OCI-LY7 (cell line): Measurements from ENCODE around the gene REC114.

Experiments
- EZH2phosphoT487 ChIP-seq: fragments of 200-600 bp; sonication (generic); IDR thresholded peaks from 2 replicates; pipeline ENCODE4 v1.6.1; 2018; ENCODE audit warnings: low read depth, borderline replicate concordance, mild to moderate bottlenecking, mixed run types, antibody characterized with exemption, low read length, moderate library complexity, mixed read lengths
- TF ChIP-seq, protein P1 (sequence below): fragments of 200-600 bp; sonication (generic); conservative IDR thresholded peaks from 2 replicates; pipeline ENCODE4 v1.5.1; 2014; ENCODE audit warnings: mild to moderate bottlenecking, antibody characterized with exemption, low read length, moderate library complexity, mixed read lengths

GRCh38 chr15:73527598-73527997 is 84.6 kb downstream of the REC114 start:
- TF ChIP-seq, protein P1, sequence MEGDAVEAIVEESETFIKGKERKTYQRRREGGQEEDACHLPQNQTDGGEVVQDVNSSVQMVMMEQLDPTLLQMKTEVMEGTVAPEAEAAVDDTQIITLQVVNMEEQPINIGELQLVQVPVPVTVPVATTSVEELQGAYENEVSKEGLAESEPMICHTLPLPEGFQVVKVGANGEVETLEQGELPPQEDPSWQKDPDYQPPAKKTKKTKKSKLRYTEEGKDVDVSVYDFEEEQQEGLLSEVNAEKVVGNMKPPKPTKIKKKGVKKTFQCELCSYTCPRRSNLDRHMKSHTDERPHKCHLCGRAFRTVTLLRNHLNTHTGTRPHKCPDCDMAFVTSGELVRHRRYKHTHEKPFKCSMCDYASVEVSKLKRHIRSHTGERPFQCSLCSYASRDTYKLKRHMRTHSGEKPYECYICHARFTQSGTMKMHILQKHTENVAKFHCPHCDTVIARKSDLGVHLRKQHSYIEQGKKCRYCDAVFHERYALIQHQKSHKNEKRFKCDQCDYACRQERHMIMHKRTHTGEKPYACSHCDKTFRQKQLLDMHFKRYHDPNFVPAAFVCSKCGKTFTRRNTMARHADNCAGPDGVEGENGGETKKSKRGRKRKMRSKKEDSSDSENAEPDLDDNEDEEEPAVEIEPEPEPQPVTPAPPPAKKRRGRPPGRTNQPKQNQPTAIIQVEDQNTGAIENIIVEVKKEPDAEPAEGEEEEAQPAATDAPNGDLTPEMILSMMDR, result no peak
- TF ChIP-seq EZH2phosphoT487, result no peak
